Activated CD4-positive, alpha-beta T cell treated with anti-CD3 and anti-CD28 coated beads, Interleukin-2, amount 50 U/mL, for 1 hour (primary cell): ENCODE results near the gene LRFN2.

Experiments
- DNase-seq: peaks from one replicate; pipeline ENCODE4 v3.0.0-alpha.2; 2020

LRFN2 gene

GRCh38 chr6:40425192-40425919 lies 161.8 kb downstream of the LRFN2 start:
- no peak for DNase-seq

DNA sequence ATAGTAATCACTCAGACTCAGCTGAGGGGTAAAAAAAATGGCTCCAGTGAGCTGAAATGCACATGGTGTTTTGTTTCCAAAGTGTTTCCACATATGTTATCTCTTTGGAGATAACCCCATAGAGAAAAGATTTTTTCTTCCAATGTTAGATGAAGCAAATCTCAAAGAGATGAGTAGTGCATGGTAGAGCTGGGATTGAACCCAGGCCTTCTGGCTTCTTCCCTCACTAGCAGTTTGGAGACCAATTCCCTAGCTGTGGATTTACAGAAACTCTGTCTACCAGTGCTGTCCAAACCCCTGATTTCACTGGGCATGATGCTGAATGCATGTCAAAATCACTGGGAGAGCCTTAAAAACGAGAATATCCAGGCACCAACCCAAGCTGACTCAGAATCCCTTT lies 165.1 kb downstream of the LRFN2 start:
- DNase-seq: no peak

GRCh38 chr6:40419946-40420728 lies 167.0 kb downstream of the LRFN2 start:
- no peak for DNase-seq

DNA sequence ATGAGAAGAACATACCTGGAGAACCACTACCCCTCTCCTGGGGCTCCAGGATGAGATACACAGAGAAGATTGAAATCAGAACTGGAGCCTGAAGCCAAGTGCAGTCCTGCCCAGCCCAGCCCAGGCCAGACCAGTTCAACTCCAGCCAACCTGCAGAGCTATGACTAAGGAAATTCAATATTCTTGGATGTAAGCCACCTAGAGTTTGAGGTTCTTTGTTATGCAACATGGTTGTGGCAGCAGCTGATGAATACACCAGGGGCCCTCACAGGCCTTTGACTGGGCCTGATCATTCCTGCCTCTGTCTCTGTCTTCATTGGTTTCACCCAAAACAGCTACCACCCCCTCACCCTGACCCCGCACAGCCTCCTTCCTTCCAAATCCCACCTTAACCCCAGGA lies 167.8 kb downstream of the LRFN2 start:
- no peak for DNase-seq

GRCh38 chr6:40417031-40417430 lies 170.1 kb downstream of the LRFN2 start:
- DNase-seq: no peak

DNA sequence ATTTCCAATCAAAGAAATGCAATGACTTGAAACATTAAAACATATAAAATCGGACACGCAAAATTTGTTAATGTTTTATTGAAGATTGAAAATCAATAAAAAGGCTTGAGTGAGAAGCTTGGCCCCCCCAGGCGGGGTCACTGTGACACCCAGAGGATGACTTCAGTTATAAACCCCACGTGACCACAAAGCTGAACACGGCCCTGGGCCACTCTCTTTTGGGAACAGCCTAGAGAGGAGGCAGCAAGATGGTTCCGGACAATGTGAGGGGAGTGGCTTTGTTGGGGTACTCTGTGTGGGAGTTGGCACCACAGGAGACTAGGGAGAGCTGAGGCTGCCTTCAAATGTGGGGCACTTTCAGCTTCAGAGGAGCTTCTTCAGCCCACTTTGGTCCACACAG lies 172.5 kb downstream of the LRFN2 start:
- DNase-seq: no peak

DNA sequence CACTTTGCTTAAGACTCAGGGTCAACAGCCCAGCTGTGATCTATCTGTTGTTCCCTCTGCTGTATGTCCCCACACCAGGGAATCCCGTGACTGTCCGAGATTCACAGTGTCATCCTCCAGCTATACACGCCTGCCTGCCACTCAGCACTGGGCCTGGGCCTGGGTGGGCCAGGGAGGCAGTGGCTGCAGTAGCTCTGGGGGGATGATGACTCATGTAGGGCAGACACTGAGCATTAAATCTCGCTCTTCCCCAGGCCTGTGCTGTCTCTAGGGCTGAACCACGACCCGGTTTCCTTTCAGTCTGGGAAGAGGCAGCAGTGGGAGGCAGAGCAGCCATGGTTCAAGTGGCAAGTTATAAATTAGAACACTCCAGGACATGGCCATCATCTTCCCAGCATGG lies 173.9 kb downstream of the LRFN2 start:
- DNase-seq: no peak

DNA sequence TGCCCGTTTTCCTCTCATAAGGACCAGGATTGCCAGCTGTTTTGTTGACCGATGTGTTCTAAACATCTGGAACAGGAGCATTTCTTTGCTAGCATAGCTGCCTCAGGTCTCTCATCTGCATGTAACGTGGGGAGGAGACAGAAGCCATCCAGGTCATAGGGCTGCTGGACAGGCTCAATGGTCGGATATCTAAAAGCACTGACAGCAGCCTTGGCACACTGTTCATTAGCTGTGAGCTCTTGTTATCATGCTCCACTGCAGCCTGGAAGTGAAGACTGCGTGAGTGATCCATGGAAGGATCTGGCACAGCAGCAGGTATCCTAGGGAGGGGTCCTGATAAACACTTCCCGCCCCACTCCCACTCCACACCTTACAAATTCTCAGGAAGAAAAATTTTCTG lies 175.3 kb downstream of the LRFN2 start:
- no peak for DNase-seq

- DNase-seq: no peak
Observed at GRCh38 chr6:40410821-40411220, 176.3 kb downstream of the LRFN2 start.

DNA sequence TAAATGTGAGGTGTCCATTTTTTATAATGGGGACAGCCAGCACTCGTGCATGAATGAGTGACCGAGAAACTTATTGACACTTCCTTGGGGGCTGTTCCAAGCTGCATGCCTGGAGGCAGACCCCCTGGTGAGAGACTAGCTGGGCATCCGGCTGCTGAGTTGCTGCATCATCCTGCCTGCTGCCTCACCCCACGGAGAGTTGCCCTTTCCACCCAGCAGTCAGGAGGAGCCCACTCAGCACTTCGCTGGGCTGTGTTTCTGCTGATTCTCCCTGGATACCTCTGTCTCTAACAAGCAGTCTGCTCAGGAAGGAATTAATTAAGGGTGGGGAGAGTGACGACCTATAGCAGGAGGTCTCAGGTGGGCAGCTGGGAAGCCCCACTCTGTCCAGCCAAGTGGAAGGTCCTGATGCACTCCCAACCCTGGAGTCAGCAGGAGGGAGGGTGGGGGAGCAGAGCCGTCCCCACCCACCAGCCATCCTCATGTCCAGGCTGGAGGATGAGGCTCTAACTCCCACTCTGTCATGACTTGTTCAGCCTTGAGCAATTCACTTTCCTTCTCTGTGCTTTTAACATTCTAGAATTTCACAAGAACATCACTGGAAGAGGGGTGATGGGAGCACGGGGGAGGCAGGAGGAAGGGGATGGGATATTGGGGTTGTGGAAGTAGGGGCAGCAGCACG lies 177.3 kb downstream of the LRFN2 start:
- DNase-seq: no peak

DNA sequence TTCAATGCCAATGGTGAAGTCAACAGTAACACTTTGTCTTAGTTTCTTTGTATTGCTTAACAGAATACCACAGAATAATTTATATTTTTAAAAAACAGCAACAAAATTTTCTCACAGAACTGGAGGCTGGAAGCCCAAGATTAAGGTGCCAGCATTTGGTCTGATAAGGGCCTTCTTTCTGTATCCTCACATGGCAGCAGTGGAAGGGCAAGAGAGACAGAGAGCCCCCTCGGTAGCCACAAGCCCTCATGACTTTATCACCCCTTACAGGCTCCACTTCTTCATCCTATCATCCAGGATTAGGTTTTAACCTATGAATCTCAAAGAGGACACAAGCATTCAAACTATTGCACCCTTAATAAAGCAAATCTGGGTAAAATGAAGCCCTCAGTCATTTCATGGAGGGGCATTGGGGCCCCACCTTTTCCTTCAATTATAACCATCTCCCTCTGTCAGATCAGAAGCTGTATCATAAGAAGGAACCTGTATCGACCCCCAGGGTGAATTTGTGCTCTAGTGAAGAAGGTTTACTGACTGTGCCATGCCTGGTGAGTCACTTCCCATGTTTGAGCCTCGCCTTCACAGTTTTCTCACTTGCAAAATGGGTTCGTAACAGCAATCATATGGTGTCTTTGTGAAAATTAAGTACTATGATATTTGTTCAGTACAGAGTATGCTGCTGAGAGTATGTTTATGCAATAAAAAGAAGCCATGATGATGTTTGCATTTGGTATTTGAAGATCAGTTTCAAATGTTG lies 178.2 kb downstream of the LRFN2 start:
- no peak for DNase-seq

DNA sequence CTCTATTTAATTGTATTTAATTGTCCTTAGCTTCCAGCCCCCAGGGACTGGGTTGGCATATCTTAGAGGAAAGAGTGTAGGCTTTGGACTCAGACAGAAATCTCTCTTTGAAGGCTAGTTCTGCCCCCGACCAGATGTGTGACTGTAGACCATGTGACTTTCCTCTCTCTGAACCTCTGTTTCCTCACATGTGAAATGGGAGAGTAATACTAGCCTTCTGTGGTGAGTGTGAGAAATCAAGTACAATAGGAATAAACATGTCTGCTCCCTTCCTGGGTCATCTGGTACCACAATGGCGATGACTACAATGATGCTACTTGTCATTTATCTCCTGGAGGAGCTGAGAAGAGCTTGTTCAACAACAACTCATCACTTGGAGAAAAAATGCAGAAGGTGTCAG lies 179.9 kb downstream of the LRFN2 start:
- DNase-seq: no peak

GRCh38 chr6:40406175-40406574 lies 181.0 kb downstream of the LRFN2 start:
- no peak for DNase-seq

DNA sequence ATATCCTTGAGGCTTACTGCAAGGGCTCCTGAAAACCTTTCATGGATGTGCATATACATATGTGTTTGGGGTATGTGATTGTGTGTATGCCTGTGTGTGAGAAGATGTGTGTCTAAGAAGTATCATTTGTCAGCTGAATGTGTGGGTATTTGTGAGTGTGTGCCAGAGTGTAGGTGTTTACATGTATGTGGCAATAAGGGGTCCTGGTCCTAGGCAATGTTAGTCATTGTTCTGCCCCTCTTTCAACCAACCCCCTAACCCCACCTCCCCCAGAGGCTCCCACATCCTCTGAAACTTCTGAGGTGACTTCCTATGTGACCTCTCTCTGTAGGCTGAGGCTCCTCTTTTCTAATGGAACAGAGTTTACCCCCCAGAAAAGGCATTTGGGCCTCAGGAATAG lies 186.4 kb downstream of the LRFN2 start:
- DNase-seq: no peak

DNA sequence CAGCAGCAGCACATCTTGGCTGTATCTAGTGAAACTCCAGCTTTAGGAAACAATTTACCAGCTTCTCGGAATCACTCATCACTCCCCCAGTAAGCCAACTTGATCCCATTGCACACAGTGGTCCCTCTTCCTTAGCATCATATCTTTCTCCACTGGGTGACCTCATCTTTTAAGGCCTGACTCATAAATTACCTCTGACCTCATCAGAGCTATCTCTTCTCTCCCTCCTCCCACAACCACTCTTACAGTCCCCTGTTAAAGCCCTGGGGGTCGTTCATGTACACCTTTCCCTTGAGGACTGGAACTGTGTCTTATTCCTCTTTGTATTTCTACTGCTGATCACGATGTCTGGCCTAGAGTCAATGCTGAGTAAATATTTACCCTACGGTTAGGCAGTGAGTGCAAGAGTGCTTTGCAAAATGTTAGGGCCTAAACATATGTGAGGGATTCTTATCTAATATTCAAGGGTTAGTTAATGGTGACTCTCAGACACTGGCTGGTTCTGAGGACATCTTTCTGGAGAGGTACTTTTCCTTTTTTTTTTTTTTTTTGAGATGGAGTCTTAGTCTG lies 187.2 kb downstream of the LRFN2 start:
- no peak for DNase-seq

DNA sequence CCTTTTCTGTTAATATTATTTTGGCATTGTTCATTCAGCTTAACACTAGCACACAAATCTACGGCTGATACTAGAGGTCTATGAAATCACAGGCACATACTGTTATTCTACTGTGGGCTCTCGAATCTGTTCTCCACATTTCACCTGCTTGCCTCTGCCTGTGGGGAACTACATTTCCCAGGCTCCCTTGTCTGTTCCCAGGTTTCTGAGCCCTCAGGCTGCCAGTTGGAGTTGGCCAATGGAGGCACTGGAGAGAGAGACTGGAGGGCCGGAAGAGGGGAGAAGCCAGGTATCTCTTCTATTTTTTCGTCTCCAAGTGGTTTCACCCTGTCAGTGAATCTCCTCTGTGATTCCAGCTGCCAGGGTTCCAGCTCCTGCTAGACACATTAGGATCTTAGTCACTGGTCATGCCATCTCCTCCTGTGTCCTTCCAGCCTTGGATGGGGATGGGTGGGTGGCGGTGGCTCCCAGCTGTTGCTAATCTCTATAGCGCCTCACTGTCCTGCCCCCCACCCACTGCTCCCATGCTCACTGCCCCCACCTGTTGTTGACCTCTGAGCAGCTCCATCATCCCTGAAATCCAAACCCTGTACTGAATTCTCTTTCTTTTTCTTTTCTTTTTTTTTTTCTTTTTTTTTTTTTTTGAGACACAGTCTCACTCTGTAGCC lies 188.2 kb downstream of the LRFN2 start:
- DNase-seq: no peak

DNA sequence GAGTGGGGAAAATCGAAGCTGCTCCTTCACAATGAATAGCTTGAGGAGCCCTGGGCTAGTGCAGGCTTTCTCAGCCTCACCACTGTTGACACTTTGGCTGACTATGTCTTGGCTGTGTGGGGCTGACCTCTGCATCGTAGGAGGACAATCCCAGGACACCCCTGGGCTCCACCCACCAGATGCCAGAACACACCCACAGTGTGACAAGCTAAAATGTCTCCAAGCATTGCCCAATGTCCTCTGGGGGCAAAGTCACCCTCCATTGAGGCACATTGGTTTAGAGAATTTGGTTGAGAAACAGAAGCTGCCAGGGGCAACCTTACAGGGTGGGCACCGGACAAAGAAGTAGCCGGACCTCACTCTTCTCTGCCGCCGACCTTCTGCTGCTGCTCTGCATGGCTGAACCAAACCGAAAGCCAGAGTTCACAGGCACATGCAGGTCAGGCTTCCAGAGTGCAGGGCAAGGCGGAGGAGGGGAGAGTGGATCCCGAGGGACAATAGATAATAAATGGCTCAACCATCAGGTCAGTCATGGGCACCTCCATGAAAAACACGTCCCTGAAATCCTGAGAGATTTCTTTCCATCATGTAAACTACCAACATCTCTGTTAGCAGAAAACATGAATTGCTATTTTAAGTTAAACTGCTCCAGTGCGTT lies 189.0 kb downstream of the LRFN2 start:
- DNase-seq: no peak

GRCh38 chr6:40397287-40398033 lies 189.7 kb downstream of the LRFN2 start:
- no peak for DNase-seq

DNA sequence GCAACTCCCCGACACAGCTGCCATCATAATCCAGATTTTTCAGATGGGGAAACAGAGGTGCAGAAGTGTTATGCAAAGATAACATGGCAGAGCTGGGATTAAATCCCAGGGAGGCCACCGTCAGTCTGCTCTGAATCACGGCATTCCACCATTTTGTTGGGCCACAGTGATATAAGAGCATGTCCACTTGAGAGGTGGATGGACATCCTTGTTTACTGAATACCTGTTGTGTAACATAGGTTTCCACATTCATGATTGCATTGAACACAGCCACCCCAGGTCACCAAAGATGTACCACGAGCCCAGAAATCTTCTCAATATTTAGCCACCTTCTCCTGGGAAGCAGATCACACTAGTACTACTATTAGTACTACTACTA lies 191.5 kb downstream of the LRFN2 start:
- DNase-seq: no peak

DNA sequence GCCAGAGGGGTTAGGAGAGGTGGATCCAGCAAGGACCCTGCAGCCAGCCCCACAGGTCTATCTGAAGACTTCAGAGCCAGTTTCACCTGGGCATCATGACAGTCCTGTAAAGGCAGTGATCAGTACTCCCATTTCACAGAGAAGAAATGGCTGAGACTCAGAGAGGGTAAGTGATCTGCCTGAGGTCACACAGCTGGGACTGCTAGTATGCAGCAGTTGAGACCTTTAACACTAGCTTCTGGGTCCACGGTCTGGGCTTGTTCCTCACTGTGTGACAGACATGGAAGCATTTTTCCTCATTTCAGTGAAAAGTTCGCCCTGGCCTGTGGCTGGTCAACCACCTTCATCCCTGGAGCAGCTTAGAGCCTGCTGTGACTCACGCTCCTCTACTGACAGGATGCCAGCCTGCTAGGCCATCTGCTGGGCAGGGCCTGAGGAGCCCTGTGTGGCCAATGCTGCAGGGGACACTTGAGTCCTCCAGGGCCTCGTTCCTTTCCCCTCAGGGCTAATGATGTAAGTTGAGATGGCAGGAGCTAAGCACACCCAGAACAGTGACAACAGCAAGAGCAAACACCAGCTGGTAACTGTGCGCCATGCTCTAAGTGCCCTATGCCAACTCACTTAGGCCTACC lies 192.0 kb downstream of the LRFN2 start:
- no peak for DNase-seq

DNA sequence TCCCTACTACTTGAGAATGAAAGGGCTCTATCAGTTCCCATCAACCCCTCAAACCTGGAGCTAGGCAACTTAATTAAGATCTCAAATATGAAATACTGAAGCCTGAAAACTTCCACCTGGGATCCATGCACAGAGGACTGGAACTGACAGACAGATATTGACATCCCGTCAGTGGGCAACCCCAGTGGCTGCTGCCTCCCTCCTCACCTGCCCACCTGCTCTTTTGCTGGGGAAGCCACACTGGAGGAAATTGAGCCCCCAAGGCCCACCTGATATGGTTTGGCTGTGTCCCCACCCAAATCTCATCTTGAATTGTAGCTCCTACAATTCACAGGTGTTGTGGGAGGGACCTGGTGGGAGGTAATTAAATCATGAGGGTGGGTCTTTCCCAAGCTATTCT lies 192.8 kb downstream of the LRFN2 start:
- no peak for DNase-seq
